Astrocyte of the spinal cord (primary cell): Measurements from ENCODE around the gene UST.

Experiments used
- DNase-seq: peaks from one replicate; pipeline ENCODE4 v3.0.0; 2011; ENCODE audit warnings: low read depth, low spot score
- H3K4me3 ChIP-seq: 2 replicates; pipeline ENCODE4 v1.5.1; 2011; ENCODE audit warnings: low read depth, mild to moderate bottlenecking, low read length, moderate library complexity
- in situ Hi-C: cut with HindIII; loops from 2 replicates; pipeline ENCODE4 v1.10.0; 2017; ENCODE audit warnings: low sequenced_read_pairs
- TF ChIP-seq, protein P1 (sequence below): IDR thresholded peaks from 2 replicates; pipeline ENCODE4 v1.5.1; 2012; ENCODE audit warnings: low read depth, mild to moderate bottlenecking, low read length, inconsistent platforms

The UST gene

DNA sequence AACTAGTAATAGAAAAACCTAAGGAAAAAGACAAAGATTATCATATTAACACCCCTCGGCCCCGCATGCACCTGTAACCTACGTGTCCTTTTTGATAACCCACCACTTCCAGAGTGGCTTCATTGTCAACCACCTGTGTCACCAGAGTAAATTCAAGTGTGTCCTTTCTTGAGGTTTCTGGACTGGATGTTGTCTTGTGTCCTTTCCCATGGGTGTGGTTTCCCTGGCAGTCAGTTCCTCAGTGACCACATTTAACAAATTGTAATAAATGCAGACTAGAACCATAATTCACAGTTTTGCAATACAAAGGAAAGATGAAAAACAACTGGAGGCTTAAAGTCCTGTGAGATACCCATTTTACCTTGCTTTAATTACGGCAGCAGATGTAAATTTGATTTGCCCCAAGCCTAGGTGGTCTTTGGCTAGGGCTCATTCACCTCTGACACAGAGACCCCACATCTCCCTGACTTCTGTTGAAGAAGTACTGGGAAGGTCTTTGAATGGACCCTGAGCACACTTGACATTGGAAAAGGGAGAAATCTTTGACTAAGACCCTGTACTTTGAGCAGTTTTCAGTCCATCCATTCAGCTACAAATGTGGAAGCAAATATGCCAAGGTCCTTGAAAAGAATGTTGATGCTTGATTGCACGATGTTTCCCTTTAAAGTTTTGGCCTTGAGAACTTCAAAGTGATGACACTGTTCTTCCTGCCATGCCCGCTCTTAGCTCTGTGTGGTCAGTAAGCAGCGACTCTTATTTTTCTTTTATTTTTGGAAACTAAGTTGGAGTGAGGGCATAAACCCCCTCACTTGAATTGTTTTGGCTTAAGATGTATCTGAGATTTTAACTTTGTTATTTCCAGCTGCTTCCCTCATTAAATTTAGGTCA lies 232.4 kb downstream of the UST start:
- TF ChIP-seq, protein P1, sequence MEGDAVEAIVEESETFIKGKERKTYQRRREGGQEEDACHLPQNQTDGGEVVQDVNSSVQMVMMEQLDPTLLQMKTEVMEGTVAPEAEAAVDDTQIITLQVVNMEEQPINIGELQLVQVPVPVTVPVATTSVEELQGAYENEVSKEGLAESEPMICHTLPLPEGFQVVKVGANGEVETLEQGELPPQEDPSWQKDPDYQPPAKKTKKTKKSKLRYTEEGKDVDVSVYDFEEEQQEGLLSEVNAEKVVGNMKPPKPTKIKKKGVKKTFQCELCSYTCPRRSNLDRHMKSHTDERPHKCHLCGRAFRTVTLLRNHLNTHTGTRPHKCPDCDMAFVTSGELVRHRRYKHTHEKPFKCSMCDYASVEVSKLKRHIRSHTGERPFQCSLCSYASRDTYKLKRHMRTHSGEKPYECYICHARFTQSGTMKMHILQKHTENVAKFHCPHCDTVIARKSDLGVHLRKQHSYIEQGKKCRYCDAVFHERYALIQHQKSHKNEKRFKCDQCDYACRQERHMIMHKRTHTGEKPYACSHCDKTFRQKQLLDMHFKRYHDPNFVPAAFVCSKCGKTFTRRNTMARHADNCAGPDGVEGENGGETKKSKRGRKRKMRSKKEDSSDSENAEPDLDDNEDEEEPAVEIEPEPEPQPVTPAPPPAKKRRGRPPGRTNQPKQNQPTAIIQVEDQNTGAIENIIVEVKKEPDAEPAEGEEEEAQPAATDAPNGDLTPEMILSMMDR = no peak
- in situ Hi-C loops = no loop called here
- H3K4me3 ChIP-seq = no peak overlapping the region
- DNase-seq = no peak

DNA sequence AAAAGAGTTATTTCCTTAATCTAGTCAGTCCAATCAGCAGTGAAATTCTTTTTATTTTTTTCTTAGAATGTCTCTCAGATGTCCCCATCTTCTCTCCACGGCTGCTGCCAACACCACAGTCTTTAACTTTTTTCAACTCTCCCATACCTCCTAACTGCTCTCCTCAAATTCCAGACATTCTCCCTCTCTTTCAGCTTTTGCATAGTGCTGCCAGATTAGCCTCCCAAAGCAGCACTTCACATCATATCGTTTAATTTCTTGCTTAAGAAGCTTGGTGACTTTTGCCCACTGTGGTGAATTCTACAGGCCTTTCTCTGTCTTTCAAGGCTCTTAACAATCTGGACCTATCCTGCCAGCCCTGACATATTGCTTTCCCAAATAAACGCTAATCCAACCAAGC lies 233.4 kb downstream of the UST start:
- TF ChIP-seq, protein P1 = no peak
- in situ Hi-C loops = no loop called here
- no peak overlapping the region for H3K4me3 ChIP-seq
- no peak for DNase-seq

DNA sequence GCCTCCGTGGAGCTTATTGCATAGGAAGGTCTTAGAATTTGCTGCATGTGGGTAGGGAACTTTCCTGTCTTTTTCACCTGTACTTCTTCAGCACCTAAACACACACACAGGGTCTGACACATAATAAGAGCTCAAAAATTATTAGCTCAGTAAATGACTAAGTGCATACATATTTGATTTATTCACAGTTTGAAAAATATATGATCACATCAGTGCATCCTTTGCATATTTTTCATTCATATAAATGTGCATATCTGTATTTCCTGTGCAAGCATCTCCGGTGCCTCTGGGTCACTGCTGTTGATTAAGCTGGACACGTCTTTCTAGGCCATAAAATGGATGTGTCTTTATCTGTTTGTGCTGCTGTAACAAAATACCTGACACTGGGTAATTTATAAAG lies 234.7 kb downstream of the UST start:
- H3K4me3 ChIP-seq = no peak overlapping the region
- no peak for DNase-seq
- TF ChIP-seq, protein P1 = no peak
- in situ Hi-C loops = no loop called here

DNA sequence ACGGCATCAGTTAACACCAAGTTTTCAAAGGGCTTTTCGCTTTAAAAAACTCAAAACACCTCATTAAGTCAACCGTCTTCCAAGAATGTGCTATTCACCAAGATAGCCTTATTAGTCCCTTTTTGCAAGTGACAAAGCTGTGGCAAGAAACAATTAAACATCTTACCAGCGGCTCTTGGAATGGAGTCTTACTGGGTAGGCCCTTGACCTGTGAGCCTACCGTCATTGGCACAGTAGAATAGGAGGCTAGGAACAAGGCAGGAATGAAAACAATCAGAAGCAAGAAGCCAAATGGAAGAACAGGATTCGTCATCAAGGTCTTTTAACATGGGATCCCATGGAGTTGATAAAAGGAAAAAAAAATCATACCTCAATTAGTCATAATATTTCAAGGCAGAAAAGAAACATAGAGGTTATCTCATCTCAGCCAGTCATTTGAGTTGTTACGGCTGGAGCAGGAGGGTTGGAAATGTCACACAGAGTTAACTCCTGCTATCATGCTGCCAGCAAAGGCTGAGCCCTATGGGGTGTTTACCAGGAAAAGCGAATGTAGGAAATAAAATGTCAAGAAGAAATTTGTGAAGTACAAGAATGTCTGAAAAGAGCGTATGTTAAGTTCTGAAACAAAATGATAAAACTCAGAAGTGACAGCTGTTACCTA lies 236.4 kb downstream of the UST start:
- no peak overlapping the region for H3K4me3 ChIP-seq
- DNase-seq = no peak
- in situ Hi-C loops = no loop called here
- TF ChIP-seq, protein P1 = no peak

DNA sequence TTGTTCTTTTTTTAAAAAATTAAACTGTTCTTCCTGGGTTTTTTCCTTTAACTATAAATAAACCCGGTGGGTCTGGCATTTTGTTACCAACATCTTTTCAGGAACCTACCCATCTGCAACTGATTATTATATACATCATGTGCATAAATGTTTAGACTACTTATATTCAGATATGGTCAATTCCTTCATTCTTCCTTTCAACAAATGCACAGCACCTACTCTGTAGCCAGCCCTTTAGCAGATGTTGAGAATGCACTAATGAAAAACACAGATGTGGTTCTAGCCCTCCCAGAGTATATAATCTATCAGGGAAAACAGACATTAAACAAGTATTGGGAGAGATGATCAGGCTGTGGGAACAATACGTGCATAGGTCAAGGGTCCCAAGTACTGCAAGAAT lies 237.1 kb downstream of the UST start:
- no peak overlapping the region for H3K4me3 ChIP-seq
- DNase-seq = no peak
- TF ChIP-seq, protein P1 = no peak
- in situ Hi-C loops = no loop called here

DNA sequence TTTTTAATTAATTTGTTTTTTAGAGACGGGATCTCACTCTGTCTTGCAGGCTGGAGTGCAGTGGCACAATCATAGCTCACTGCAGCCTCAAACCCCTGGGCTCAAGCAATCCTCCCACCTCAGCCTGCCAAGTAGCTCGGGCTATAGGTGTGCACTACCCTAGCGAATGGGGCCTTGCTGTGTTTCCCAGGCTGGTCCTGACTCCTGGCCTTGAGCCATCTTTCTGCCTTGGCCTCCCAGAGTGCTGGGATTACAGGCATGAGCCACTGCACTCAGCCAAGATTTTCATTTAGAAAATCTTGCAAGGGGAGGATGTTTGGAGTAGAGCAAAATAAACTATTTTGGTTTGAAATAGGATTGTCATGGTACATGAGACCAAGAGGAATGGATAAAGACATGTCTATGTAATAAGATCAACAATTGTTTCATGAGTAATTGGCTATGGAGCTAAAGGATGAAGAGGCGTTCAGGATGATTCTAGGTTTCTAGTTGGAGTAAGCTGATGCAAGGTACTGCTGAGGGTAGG lies 237.8 kb downstream of the UST start:
- H3K4me3 ChIP-seq = no peak overlapping the region
- TF ChIP-seq, protein P1 = no peak
- in situ Hi-C loops = no loop called here
- DNase-seq = no peak
